HUES64 (cell line): ENCODE measurements around the gene MARS1.
A peak's percentile ranks its signal among the peaks of the same experiment; 100 is the strongest.
"Not testable (repeated sequence)": the region's sequence is repeated elsewhere in the genome, so short reads cannot be mapped to it uniquely, and the experiment has no call there.

Source experiments
- H3K27ac ChIP-seq: 2 replicates; pipeline ENCODE4 v1.7.0; 2013; ENCODE audit warnings: low read depth, low read length, inconsistent platforms
- H3K27me3 ChIP-seq: 2 replicates; pipeline ENCODE4 v1.6.1; 2013; ENCODE audit warnings: mild to moderate bottlenecking, low read length; ENCODE audit not compliant: insufficient read depth
- H3K36me3 ChIP-seq: 2 replicates; pipeline ENCODE4 v1.6.1; 2013; ENCODE audit warnings: mild to moderate bottlenecking, low read length; ENCODE audit not compliant: insufficient read depth
- H3K4me1 ChIP-seq: 2 replicates; pipeline ENCODE4 v1.6.1; 2013; ENCODE audit warnings: mild to moderate bottlenecking, low read length, moderate library complexity; ENCODE audit not compliant: insufficient read depth
- H3K4me3 ChIP-seq: 2 replicates; pipeline ENCODE4 v1.5.1; 2013; ENCODE audit warnings: mild to moderate bottlenecking, low read length, moderate library complexity
- H3K9ac ChIP-seq: 2 replicates; pipeline ENCODE4 v1.6.1; 2013; ENCODE audit warnings: mild to moderate bottlenecking, low read depth, low read length
- H3K9me3 ChIP-seq: 2 replicates; pipeline ENCODE4 v1.6.1; 2013; ENCODE audit warnings: low read depth, low read length; ENCODE audit not compliant: insufficient read depth
- WGBS: fragments of 150-250, 120-280 bp; methylation state at CpG from one replicate; pipeline ENCODE4 v1.1.7; 2013; ENCODE audit warnings: missing lambda C conversion rate; 5-methylcytosine and 5-hydroxymethylcytosine counted together

The MARS1 gene

DNA sequence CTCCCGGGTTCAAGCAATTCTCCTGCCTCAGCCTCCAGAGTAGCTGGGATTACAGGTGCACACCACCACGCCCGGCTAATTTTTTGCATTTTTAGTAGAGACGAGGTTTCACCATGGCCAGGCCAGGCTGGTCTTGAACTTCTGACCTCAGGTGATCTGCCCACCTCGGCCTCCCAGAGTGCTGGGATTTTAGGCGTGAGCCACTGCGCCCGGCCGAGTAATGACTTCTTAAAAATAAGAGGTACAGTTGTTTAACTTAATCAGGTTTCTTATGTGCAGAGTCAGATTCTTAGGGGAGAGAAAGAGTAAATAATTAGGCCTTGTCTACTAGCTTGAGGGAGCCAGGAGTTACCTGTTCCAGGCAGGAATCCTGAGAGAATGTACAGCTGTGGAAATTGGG lies 26.4 kb downstream of the MARS1 start:
- not testable (repeated sequence) for H3K27ac ChIP-seq
- 94% methylated on average over 9 of the region's 9 CpGs for WGBS

DNA sequence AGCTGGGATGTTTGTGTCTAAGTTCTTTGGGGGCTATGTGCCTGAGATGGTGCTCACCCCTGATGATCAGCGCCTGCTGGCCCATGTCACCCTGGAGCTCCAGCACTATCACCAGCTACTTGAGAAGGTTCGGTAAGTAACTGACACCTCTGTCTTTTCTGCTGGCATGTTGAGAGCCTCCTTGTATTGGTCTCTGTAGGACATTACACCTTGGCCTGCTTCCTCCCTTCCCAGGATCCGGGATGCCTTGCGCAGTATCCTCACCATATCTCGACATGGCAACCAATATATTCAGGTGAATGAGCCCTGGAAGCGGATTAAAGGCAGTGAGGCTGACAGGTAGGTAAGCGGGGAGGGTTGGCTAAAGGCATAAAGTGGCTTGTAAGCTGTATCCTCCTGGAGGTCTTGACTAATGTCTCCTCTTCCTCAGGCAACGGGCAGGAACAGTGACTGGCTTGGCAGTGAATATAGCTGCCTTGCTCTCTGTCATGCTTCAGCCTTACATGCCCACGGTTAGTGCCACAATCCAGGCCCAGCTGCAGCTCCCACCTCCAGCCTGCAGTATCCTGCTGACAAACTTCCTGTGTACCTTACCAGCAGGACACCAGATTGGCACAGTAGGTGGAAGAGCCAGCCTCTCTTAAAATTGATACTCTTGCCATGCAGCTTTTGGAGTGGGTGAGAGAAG lies 27.0 kb downstream of the MARS1 start:
- Histone ChIP-seq H3K4me1 (0 out of 2 replicates have a peak, but pooled peaks cover 4% of the 10 kb centered on the region), H3K27me3 (no peaks in the 10 kb centered on the region), H3K4me3 (no peak overlapping the region), H3K9ac (no peak overlapping the region), H3K36me3 (peaks cover 92% of the 10 kb centered on the region), H3K9me3 (no peaks in the 10 kb centered on the region), H3K27ac (no peak overlapping the region)
- WGBS: 95% methylated on average over 9 of the region's 9 CpGs

More for the DNA sequence above, 26.4 kb downstream of the MARS1 start:
- H3K27me3 ChIP-seq, H3K9ac ChIP-seq, H3K4me3 ChIP-seq, H3K9me3 ChIP-seq, H3K4me1 ChIP-seq: not testable (repeated sequence)
- peaks cover 97% of the 10 kb centered on the region for H3K36me3 ChIP-seq

GRCh38 chr12:57515408-57515933 lies 27.6 kb downstream of the MARS1 start:
- no peak overlapping the region for H3K27ac ChIP-seq
- peaks cover 86% of the 10 kb centered on the region for H3K36me3 ChIP-seq
- no peaks in the 10 kb centered on the region for H3K27me3 ChIP-seq
- H3K9ac ChIP-seq: no peak overlapping the region
- WGBS: 89% methylated on average over 3 of the region's 3 CpGs
- no peaks in the 10 kb centered on the region for H3K9me3 ChIP-seq
- no peak overlapping the region for H3K4me3 ChIP-seq
- 0 out of 2 replicates have a peak, but pooled peaks cover 4% of the 10 kb centered on the region for H3K4me1 ChIP-seq

DNA sequence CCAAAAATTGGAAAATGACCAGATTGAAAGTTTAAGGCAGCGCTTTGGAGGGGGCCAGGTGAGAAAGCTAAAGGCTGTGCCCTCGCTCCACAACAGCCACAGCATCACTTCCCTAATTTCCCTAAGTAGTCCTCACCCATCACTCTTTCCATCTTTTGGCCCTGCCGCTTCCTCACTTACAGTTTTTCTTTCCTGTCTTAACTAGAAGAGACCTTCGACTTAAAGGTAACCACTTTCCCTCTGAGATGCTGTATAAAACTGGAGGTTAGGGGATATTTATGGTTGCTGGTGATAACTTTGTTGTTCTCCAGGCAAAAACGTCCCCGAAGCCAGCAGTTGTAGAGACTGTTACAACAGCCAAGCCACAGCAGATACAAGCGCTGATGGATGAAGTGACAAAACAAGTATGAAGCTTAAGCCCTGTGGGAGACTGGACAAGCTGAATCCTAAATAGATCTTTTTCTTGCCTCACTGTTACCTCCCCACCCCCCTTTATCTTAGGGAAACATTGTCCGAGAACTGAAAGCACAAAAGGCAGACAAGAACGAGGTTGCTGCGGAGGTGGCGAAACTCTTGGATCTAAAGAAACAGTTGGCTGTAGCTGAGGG lies 28.2 kb downstream of the MARS1 start:
- Histone ChIP-seq H3K9me3 (no peaks in the 10 kb centered on the region), H3K27ac (no peak overlapping the region), H3K36me3 (peaks cover 80% of the 10 kb centered on the region), H3K4me3 (no peak overlapping the region), H3K27me3 (no peaks in the 10 kb centered on the region), H3K9ac (no peak overlapping the region), H3K4me1 (0 out of 2 replicates have a peak, but pooled peaks cover 4% of the 10 kb centered on the region)
- WGBS: 96% methylated on average over 11 of the region's 11 CpGs

DNA sequence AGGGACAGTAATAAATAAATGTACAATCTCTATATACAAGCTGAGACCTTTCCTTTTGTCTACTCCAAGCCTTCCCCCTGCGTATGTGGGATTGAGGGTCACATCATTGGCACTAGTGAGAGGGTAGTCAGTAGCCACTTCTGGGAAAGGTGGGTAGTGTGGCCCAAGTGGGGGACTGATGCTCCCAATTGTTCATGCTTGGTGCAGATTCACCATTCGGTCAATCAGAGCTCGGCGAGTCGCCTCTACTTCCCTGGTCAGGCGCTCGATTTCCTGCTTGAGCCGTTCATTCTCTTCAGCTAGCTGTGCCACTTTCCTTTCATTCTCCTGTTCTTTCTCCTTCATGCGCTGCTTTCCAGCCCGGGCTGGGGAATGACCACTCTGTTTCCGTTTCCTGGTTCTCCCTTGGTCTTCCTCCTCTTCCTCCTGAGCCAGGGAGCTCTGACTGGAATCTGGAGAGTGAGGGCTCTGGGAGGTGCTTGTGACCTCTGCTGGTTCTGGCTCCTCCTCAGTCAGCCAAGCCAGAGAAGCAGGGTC lies 28.8 kb downstream of the MARS1 start:
- 96% methylated on average over 11 of the region's 11 CpGs for WGBS
- Histone ChIP-seq H3K9ac (no peak overlapping the region), H3K9me3 (no peaks in the 10 kb centered on the region), H3K4me1 (peaks cover 10% of the 10 kb centered on the region; the same call in 1 of the 2 replicates), H3K27me3 (no peaks in the 10 kb centered on the region), H3K27ac (no peak overlapping the region), H3K36me3 (peaks cover 74% of the 10 kb centered on the region), H3K4me3 (no peak overlapping the region)

DNA sequence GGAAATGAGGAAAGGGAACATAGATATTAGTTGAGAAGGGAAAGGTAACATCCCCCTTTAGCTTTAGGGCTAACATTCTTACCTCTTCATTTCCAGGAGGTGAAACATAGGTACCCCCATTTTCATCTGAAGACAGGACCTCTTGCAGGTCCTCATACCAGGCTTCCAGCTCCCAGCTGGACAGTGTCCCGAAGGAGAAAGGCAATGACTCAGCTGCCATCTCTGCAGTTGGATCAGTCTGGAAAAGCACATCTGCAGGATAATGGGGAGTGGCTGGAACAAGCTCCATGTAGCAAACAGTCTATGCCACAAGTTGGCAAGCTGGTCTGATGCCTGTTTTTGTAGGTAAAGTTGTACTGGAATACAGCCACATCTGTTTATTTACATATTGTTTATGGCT lies 29.3 kb downstream of the MARS1 start:
- no peak overlapping the region for H3K9ac ChIP-seq
- H3K36me3 ChIP-seq: peaks cover 69% of the 10 kb centered on the region
- H3K27me3 ChIP-seq: no peaks in the 10 kb centered on the region
- 90% methylated on average over 1 of the region's 1 CpG for WGBS
- no peaks in the 10 kb centered on the region for H3K9me3 ChIP-seq
- H3K4me3 ChIP-seq: no peak overlapping the region
- peaks cover 14% of the 10 kb centered on the region; the same call in 1 of the 2 replicates for H3K4me1 ChIP-seq
- no peak overlapping the region for H3K27ac ChIP-seq

GRCh38 chr12:57517718-57518117 lies 29.9 kb downstream of the MARS1 start:
- H3K27ac ChIP-seq, H3K9ac ChIP-seq, H3K27me3 ChIP-seq, H3K9me3 ChIP-seq: not testable (repeated sequence)
- Histone ChIP-seq H3K4me3 (0 out of 2 replicates have a peak overlapping the region, but pooled peaks have one; percentile 10), H3K36me3 (peaks cover 64% of the 10 kb centered on the region), H3K4me1 (peaks cover 14% of the 10 kb centered on the region; the same call in 1 of the 2 replicates)
- 94% methylated on average over 10 of the region's 10 CpGs for WGBS

DNA sequence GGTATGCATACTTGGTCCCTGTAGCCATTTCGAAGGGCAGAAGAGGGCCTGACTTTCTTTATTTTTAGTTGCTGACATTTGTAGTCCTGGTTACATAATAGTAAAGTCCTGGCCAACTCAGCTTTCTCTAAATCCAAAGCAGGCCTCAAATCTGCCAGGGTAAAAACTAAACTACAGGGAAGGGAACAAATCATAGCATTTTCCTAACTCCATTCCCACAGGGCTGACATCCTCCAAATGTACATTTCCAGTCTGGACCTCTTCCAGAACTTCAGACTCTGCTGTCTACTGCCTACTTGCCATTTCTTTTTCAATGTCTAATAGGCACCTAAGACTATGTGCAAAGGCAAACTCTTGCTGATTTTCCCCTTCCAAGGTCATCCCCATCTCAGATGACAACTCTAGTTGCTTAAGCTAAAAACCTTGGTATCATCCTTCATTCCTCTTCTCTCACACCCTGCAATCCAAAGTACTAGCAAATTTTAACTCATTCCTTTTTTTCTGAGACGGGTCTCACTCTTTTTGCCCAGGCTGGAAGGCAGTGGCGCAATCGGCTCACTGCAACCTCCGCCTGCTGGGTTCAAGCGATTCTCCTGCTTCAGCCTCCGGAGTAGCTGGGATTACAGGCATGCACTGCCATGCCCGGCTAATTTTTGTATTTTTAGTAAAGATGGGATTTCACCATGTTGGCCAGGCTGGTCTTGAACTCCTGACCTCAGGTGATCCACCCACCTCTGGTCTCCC lies 30.5 kb downstream of the MARS1 start:
- Histone ChIP-seq H3K4me1 (peaks cover 14% of the 10 kb centered on the region; the same call in 1 of the 2 replicates), H3K36me3 (peaks cover 57% of the 10 kb centered on the region), H3K27ac (no peak overlapping the region), H3K4me3 (peak overlapping the region; percentile 10; the same call in 1 of the 2 replicates), H3K9me3 (no peaks in the 10 kb centered on the region), H3K9ac (no peak overlapping the region), H3K27me3 (no peaks in the 10 kb centered on the region)
- WGBS: 91% methylated on average over 8 of the region's 8 CpGs

DNA sequence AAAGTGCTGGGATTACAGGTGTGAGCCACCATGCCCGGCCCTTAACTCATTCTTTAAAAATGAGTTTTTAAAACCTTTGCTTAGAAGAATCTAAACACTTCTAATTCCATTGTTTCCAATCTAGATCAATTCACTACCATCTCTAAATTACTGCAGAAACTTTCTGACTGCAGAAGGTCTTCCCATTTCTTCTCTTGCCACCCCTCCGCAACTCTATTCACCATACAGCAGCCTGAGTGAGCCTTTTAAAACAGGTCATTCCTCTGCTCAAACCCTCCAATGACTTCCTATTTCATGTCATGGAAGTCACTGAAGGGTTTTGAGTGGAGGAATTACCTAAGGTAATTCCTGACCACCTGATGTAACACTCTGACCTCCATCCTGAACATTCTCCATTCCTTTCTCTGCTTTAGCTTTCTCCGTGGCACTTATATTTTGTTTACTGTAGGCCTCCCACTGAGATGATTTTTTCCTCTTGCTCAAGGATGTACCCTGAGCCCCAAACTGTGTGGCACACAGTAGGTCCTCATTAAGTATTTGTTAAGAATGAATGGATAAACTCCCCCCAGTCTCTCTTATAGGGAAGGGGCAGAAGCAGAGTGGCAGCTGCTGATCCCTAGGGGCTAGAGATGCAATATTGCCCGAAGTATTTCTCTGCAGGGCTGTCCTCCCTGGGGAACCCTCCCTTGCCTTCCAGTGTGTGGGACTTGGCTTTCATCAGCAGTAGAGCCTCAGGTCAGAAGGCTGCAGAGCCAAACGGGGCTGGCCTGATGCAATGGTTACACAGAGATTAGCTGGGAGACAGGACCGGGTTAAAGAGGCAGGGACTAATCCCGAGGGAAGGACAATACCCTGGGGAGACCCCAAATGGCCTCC lies 31.3 kb downstream of the MARS1 start:
- no peaks in the 10 kb centered on the region for H3K27me3 ChIP-seq
- H3K4me1 ChIP-seq: peaks cover 22% of the 10 kb centered on the region; the same call in 1 of the 2 replicates
- peak overlapping the region; percentile 93 for H3K9ac ChIP-seq
- 33% methylated on average over 7 of the region's 7 CpGs for WGBS
- peak overlapping the region; percentile 96 for H3K4me3 ChIP-seq
- H3K27ac ChIP-seq: peak overlapping the region; percentile 99
- H3K9me3 ChIP-seq: no peaks in the 10 kb centered on the region
- peaks cover 50% of the 10 kb centered on the region for H3K36me3 ChIP-seq

- Histone ChIP-seq H3K27me3 (no peaks in the 10 kb centered on the region), H3K9ac (peak overlapping the region; percentile 93), H3K27ac (peak overlapping the region; percentile 99), H3K36me3 (peaks cover 44% of the 10 kb centered on the region), H3K4me3 (peak overlapping the region; percentile 96), H3K4me1 (peaks cover 22% of the 10 kb centered on the region; the same call in 1 of the 2 replicates), H3K9me3 (no peaks in the 10 kb centered on the region)
- 3% methylated on average over 8 of the region's 8 CpGs for WGBS
Measured at GRCh38 chr12:57519796-57520052, 31.9 kb downstream of the MARS1 start.
